OCI-LY1 (cell line): ENCODE data around the gene SYN1.

Experiments used
- H2AFZ ChIP-seq: fragments of 200-600 bp; sonication (generic), shearing (Covaris generic); 2 replicates; pipeline ENCODE4 v1.6.0; 2014; ENCODE audit warnings: antibody characterized with exemption, mild to moderate bottlenecking, low read length
- H3F3A ChIP-seq: fragments of 200-600 bp; sonication (generic), shearing (Covaris generic); 2 replicates; pipeline ENCODE4 v1.6.0; 2014; ENCODE audit warnings: mild to moderate bottlenecking, antibody characterized with exemption, low read length, moderate library complexity; ENCODE audit not compliant: insufficient read depth
- H3K27ac ChIP-seq: fragments of 200-600 bp; sonication (generic); 2 replicates; pipeline ENCODE4 v1.5.1; 2014; ENCODE audit warnings: low read length, mixed run types, mild to moderate bottlenecking, low read depth; ENCODE audit not compliant: poor library complexity, severe bottlenecking
- H3K27me3 ChIP-seq: fragments of 200-600 bp; sonication (generic); 2 replicates; pipeline ENCODE4 v1.6.0; 2014; ENCODE audit warnings: antibody characterized with exemption, mild to moderate bottlenecking, low read length, moderate library complexity; ENCODE audit not compliant: insufficient read depth
- H3K36me3 ChIP-seq: fragments of 200-600 bp; sonication (generic); 2 replicates; pipeline ENCODE4 v1.6.1; 2014; ENCODE audit warnings: mild to moderate bottlenecking, antibody characterized with exemption, low read length, moderate library complexity, mixed read lengths; ENCODE audit not compliant: insufficient read depth
- H3K4me1 ChIP-seq: fragments of 200-600 bp; sonication (generic); 2 replicates; pipeline ENCODE4 v1.5.1; 2014; ENCODE audit warnings: mild to moderate bottlenecking, low read length, moderate library complexity; ENCODE audit not compliant: insufficient read depth, severe bottlenecking
- H3K4me2 ChIP-seq: fragments of 200-600 bp; sonication (generic), shearing (Covaris generic); 2 replicates; pipeline ENCODE4 v1.6.1; 2014; ENCODE audit warnings: low read length
- H3K4me3 ChIP-seq: fragments of 200-600 bp; sonication (generic); 2 replicates; pipeline ENCODE4 v1.5.1; 2014; ENCODE audit warnings: low read length, low read depth, mild to moderate bottlenecking, mixed read lengths; ENCODE audit not compliant: poor library complexity, severe bottlenecking
- H3K79me2 ChIP-seq: fragments of 200-600 bp; shearing (Covaris generic); 2 replicates; pipeline ENCODE4 v1.6.1; 2016; ENCODE audit warnings: mixed run types, low read length, mixed read lengths; ENCODE audit not compliant: insufficient read depth
- H3K9ac ChIP-seq: fragments of 200-600 bp; sonication (generic), shearing (Covaris generic); 2 replicates; pipeline ENCODE4 v1.6.1; 2014; ENCODE audit warnings: mild to moderate bottlenecking, low read length, mixed read lengths
- H3K9me2 ChIP-seq: fragments of 200-600 bp; sonication (generic), shearing (Covaris generic); 2 replicates; pipeline ENCODE4 v1.6.1; 2014; ENCODE audit warnings: low read depth, mild to moderate bottlenecking, low read length, mixed read lengths
- H3K9me3 ChIP-seq: fragments of 200-600 bp; shearing (Covaris generic); 2 replicates; pipeline ENCODE4 v1.6.1; 2014; ENCODE audit warnings: low read length, mixed read lengths
- H4K20me1 ChIP-seq: fragments of 200-600 bp; sonication (generic), shearing (Covaris generic); 2 replicates; pipeline ENCODE4 v1.6.0; 2016; ENCODE audit warnings: mild to moderate bottlenecking, low read length; ENCODE audit not compliant: insufficient read depth
- CTCF ChIP-seq: fragments of 200-600 bp; sonication (generic), shearing (Covaris generic); IDR thresholded peaks from 2 replicates; pipeline ENCODE4 v1.5.1; 2017; ENCODE audit warnings: mild to moderate bottlenecking, antibody characterized with exemption, low read length, moderate library complexity, mixed read lengths
- EZH2 ChIP-seq: fragments of 200-600 bp; sonication (generic), shearing (Covaris generic); IDR thresholded peaks from 2 replicates; pipeline ENCODE4 v1.8.0; 2017; ENCODE audit warnings: borderline replicate concordance, mixed run types, mild to moderate bottlenecking, antibody characterized with exemption, low read length, moderate library complexity, mixed read lengths

SYN1 gene

GRCh38 chrX:47578692-47579091, 41.0 kb downstream of the SYN1 start:
- TF ChIP-seq CTCF = no peak
- TF ChIP-seq EZH2 = no peak
- no peaks in the 10 kb centered on the region for H3K27me3 ChIP-seq
- no peaks in the 10 kb centered on the region for H3K4me1 ChIP-seq
- no peak overlapping the region for H2AFZ ChIP-seq
- no peaks in the 10 kb centered on the region for H3K9me2 ChIP-seq
- no peak overlapping the region for H3K4me2 ChIP-seq
- no peaks in the 10 kb centered on the region for H4K20me1 ChIP-seq
- no peak overlapping the region for H3K4me3 ChIP-seq
- H3K27ac ChIP-seq = no peak overlapping the region
- no peak overlapping the region for H3K9ac ChIP-seq
- no peaks in the 10 kb centered on the region for H3F3A ChIP-seq
- H3K79me2 ChIP-seq = no peaks in the 10 kb centered on the region
- H3K9me3 ChIP-seq = no peaks in the 10 kb centered on the region
- H3K36me3 ChIP-seq = no peaks in the 10 kb centered on the region

DNA sequence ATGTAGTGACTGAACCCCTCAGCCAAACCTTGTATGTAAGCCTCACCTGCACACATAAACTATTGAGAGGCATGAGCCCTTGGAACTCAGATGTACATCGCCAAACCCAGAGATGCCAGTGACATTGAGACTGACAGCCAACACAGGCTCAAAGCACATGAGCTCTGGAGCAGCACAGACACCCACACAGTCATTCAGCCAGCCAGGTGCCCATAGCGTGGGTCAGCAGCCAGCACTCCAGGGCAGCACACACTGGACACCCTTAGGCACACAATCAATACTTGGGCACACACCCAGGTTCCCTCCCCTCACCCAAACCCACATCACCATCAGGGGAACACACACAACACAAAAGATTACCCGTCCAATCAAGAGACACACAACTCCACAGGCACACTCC, 41.8 kb downstream of the SYN1 start:
- no peaks in the 10 kb centered on the region for H3K9me3 ChIP-seq
- H3F3A ChIP-seq = no peaks in the 10 kb centered on the region
- H3K36me3 ChIP-seq = no peaks in the 10 kb centered on the region
- TF ChIP-seq EZH2 = no peak
- no peak for TF ChIP-seq CTCF
- H4K20me1 ChIP-seq = no peaks in the 10 kb centered on the region
- H3K4me2 ChIP-seq = no peak overlapping the region
- H3K79me2 ChIP-seq = no peaks in the 10 kb centered on the region
- no peak overlapping the region for H3K9ac ChIP-seq
- H2AFZ ChIP-seq = no peak overlapping the region
- H3K4me3 ChIP-seq = no peak overlapping the region
- H3K4me1 ChIP-seq = no peaks in the 10 kb centered on the region
- H3K27me3 ChIP-seq = no peaks in the 10 kb centered on the region
- no peak overlapping the region for H3K27ac ChIP-seq
- H3K9me2 ChIP-seq = no peaks in the 10 kb centered on the region

- Histone ChIP-seq H3K9ac (no peak overlapping the region), H3K4me3 (no peak overlapping the region), H3K36me3 (no peaks in the 10 kb centered on the region), H3K27me3 (no peaks in the 10 kb centered on the region), H2AFZ (no peak overlapping the region), H4K20me1 (no peaks in the 10 kb centered on the region), H3F3A (no peaks in the 10 kb centered on the region), H3K27ac (no peak overlapping the region), H3K9me3 (no peaks in the 10 kb centered on the region), H3K79me2 (no peaks in the 10 kb centered on the region), H3K4me2 (no peak overlapping the region), H3K4me1 (no peaks in the 10 kb centered on the region), H3K9me2 (no peaks in the 10 kb centered on the region)
- TF ChIP-seq CTCF (no peak), EZH2 (no peak)
These were observed 42.2 kb downstream of the SYN1 start for GRCh38 chrX:47577424-47577823.
